Activated B cell treated with CpG ODN at 0.5 μM for 24 hours (primary cell): ENCODE measurements around the gene SLC38A7. TPM values are rescaled to one million over a fixed set of nuclear protein-coding genes. Genes with fewer than 3 reads are reported as not detected.

Experiments
- ATAC-seq: fragments of 200-7000 bp; cut with Tn5 transposase; one replicate; pipeline ENCODE4 v1.10.0; 2021; ENCODE audit warnings: low read depth, mild to moderate bottlenecking, moderate library complexity
- CTCF ChIA-PET: fragments of 350-600 bp; sonication (Branson Sonifier 250); formaldehyde crosslinking; loops from one replicate; lab custom pipeline; 2021; ENCODE audit warnings: antibody characterized with exemption; lab: Charles Lee
- POLR2A ChIA-PET: fragments of 350-600 bp; sonication (Branson Sonifier 250); formaldehyde crosslinking; loops from one replicate; lab custom pipeline; 2021; ENCODE audit warnings: antibody characterized with exemption; lab: Charles Lee
- DNase-seq: peaks from one replicate; pipeline ENCODE4 v3.0.0; 2022
- H3K27ac Mint-ChIP-seq: one replicate; pipeline ENCODE4 v1.8.0; 2020; ENCODE audit warnings: mixed read lengths
- H3K27me3 Mint-ChIP-seq: one replicate; pipeline ENCODE4 v1.8.0; 2021; ENCODE audit warnings: mixed read lengths
- H3K36me3 Mint-ChIP-seq: one replicate; pipeline ENCODE4 v1.8.0; 2021; ENCODE audit warnings: low read depth, mixed read lengths
- H3K4me1 Mint-ChIP-seq: one replicate; pipeline ENCODE4 v1.8.0; 2021; ENCODE audit warnings: mixed read lengths
- H3K4me3 Mint-ChIP-seq: one replicate; pipeline ENCODE4 v1.8.0; 2020; ENCODE audit warnings: mild to moderate bottlenecking, mixed read lengths
- H3K9me3 Mint-ChIP-seq: one replicate; pipeline ENCODE4 v1.8.0; 2020; ENCODE audit warnings: mixed read lengths
- intact Hi-C: fragments of 100-400 bp; cut with micrococcal nuclease; formaldehyde crosslinking; loops from one replicate; pipeline ENCODE4 v1.15.1; 2024
- total RNA-seq: library from RNA; stranded (reverse); gene quantifications from 2 replicates; pipeline ENCODE4 v1.2.3, GENCODE V29; 2022
- TF ChIP-seq, protein P1 (sequence below): fragments of 200-600 bp; IDR thresholded peaks from one replicate; pipeline ENCODE4 v1.8.0; 2022; ENCODE audit warnings: antibody characterized with exemption, mild to moderate bottlenecking

Gene SLC38A7
- total RNA-seq, 1 donor from 2014 or later = 18.8 TPM

DNA sequence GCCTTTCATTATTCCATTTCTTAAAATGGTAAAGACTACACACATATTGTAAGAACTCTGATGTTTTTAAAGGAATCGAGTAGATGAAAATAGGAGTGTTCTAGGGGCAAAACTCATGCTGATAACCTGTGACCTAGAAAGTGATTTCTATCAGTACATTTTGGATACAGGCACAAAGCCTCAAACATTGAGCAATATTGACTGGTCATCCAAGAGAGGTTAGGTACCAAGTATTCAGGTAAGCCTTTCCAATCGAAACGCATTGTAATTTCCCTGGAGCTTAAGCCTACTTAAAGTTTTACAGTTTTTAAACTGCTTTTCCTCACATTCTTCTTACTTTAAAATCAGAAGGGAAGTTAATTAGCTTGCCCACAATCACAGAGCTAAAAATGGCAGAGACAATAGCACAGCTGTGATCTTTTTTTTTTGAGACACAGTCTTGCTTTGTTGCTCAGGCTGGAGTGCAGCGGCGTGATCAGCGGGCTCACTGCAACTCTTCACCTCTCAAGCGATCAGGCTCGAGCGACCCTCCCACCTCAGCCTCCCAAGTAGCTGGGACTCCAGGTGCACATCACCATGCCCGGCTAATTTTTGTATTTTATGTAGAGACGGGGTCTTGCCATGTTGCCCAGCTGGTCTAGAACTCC lies 46.3 kb upstream of the SLC38A7 start:
- Mint-ChIP-seq H3K9me3 (no peaks in the 10 kb centered on the region), H3K27ac (no peak overlapping the region), H3K4me3 (no peak overlapping the region), H3K36me3 (peaks cover 11% of the 10 kb centered on the region), H3K4me1 (peaks cover 36% of the 10 kb centered on the region), H3K27me3 (no peaks in the 10 kb centered on the region)
- TF ChIP-seq, protein P1, sequence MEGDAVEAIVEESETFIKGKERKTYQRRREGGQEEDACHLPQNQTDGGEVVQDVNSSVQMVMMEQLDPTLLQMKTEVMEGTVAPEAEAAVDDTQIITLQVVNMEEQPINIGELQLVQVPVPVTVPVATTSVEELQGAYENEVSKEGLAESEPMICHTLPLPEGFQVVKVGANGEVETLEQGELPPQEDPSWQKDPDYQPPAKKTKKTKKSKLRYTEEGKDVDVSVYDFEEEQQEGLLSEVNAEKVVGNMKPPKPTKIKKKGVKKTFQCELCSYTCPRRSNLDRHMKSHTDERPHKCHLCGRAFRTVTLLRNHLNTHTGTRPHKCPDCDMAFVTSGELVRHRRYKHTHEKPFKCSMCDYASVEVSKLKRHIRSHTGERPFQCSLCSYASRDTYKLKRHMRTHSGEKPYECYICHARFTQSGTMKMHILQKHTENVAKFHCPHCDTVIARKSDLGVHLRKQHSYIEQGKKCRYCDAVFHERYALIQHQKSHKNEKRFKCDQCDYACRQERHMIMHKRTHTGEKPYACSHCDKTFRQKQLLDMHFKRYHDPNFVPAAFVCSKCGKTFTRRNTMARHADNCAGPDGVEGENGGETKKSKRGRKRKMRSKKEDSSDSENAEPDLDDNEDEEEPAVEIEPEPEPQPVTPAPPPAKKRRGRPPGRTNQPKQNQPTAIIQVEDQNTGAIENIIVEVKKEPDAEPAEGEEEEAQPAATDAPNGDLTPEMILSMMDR = no peak
- CTCF ChIA-PET = interaction anchor here (0.7 to 2.4 kb wide), 2 partner anchors 19 to 25 kb away, joined by 3 to 10 read pairs; no protein-coding TSS in a partner anchor
- no peak for ATAC-seq
- intact Hi-C loops = loop anchor here (5.0 kb wide), 2 partner anchors 214 to 1284 kb away; partner anchors contain the start of genes CIAPIN1, COQ9 and SETD6
- no peak for DNase-seq
- POLR2A ChIA-PET = no interaction called here

DNA sequence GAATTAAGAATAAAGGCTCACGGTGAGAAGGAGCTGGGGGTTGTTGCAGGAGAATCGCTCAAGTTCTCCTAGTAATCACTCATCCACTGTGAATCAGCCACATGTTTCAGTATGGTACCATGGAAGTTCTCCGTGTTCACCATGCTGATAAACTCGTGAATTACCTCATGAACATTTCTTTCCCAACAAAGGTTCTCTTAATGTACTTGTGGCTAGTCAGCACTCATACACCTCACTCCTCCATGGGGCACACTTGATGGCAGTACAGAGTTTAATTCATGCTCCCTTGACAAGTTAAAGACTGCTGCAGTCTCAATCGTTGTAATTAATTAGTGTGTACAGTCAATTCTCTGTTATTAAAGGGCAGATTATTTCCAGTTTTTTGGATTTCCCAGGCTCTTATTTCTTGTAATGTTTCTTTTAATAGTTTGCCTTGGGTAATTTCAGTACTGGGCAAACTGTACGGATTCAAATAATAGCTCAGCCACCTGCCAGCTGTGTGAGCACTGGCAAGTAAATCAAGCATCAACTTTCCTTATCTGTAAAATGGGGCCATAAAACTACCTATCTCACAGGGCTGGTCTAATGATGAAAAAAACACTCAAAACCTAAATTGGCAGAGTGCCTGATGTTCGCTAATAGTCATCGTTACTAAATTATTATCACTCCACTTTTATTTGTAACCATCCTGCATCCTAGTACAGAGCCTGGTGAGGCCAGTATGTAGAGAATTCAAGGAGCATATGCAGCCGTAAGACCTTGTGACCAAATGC lies 43.4 kb upstream of the SLC38A7 start:
- intact Hi-C loops = no loop called here
- Mint-ChIP-seq H3K9me3 (no peaks in the 10 kb centered on the region), H3K4me1 (peaks cover 28% of the 10 kb centered on the region), H3K27me3 (no peaks in the 10 kb centered on the region), H3K36me3 (peaks cover 17% of the 10 kb centered on the region), H3K27ac (no peak overlapping the region), H3K4me3 (no peak overlapping the region)
- ChIA-PET POLR2A (no interaction called here), CTCF (no interaction called here)
- no peak for ATAC-seq
- TF ChIP-seq, protein P1 = no peak
- DNase-seq = no peak

DNA sequence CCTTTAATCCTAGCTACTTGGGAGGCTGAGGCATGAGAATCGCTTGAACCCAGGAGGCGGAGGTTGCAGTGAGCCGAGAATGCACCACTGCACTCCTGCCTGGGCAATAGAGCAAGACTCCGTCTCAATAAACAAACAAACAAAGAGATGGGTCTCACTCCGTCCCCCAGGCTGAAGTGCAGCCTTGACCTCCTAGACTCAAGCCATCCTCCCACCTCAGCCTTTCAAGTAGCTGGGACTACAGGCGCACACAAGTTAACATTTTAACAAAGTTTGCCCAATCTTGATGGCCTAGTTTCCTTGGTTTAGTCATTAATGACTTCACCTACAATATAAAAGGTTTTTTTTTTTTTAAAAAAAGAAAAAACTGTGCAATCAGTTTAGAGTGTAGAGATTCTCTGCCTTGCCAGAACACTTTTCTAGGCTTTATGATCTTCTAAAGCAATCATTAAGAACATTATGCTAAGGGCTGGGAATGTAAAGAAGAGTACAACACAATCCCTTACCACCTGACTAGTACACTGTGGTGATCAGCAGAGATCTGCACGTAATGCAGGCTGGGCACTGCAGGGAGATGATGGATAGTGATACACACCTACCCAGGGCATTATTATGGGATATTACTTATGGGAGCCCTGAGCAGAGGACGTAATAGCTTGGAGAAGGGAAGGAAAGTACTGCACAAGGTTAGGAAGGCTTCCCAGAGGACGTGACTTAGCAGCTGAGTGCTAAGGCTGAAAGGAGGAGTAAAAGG lies 42.6 kb upstream of the SLC38A7 start:
- CTCF ChIA-PET = interaction anchor here (0.6 kb wide), 1 partner anchor 8 kb away, joined by 3 read pairs; no protein-coding TSS in a partner anchor

DNA sequence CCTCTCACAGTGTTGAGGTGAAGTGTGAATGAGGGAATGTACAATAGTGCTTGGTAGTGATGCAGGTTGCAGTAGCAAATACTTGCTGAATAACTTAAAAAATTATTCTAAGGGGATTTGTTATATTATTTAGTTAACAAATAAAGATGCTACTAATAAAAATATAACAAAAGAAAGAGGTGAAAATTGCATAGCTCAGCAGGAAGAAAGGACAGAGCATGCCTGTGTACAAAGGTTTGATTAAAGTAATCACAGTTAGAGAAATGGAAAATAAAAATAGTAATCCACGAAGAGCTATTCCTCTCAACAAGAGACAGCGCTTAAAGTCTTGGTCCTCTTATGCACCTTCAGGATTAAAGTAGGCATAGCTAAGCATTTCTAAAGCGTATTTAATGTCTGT lies 38.5 kb upstream of the SLC38A7 start:
- no peak overlapping the region for H3K27ac Mint-ChIP-seq
- no peak overlapping the region for H3K4me3 Mint-ChIP-seq
- ATAC-seq (no peak), DNase-seq (no peak)
- H3K4me1 Mint-ChIP-seq = no peaks in the 10 kb centered on the region
- no peaks in the 10 kb centered on the region for H3K27me3 Mint-ChIP-seq
- no peaks in the 10 kb centered on the region for H3K9me3 Mint-ChIP-seq
- ChIA-PET POLR2A (no interaction called here), CTCF (interaction anchor here (1.4 kb wide), 1 partner anchor 33 kb away, joined by 4 read pairs; no protein-coding TSS in a partner anchor)
- TF ChIP-seq, protein P1 = no peak
- peaks cover 50% of the 10 kb centered on the region for H3K36me3 Mint-ChIP-seq
- intact Hi-C loops = no loop called here

More for the DNA sequence above, 42.6 kb upstream of the SLC38A7 start:
- Mint-ChIP-seq H3K27ac (no peak overlapping the region), H3K36me3 (peaks cover 25% of the 10 kb centered on the region), H3K4me1 (peaks cover 21% of the 10 kb centered on the region), H3K9me3 (no peaks in the 10 kb centered on the region), H3K4me3 (no peak overlapping the region), H3K27me3 (no peaks in the 10 kb centered on the region)
- TF ChIP-seq, protein P1 = no peak
- intact Hi-C loops = no loop called here
- no peak for DNase-seq
- no peak for ATAC-seq
- POLR2A ChIA-PET = interaction anchor here (1.0 kb wide), 1 partner anchor 43 kb away, joined by 4 read pairs; the partner anchor contains the start of gene SLC38A7
